Erythroblast (primary cell): ENCODE data around the gene NOS1AP.

Source experiments
- GATA1 ChIP-seq: IDR thresholded peaks from 2 replicates; pipeline ENCODE4 v1.6.1; 2011; ENCODE audit warnings: low read depth, mild to moderate bottlenecking, control low read depth, low read length, moderate library complexity
- POLR2A ChIP-seq: IDR thresholded peaks from 2 replicates; pipeline ENCODE4 v1.6.1; 2011; ENCODE audit warnings: mild to moderate bottlenecking, low read length

DNA sequence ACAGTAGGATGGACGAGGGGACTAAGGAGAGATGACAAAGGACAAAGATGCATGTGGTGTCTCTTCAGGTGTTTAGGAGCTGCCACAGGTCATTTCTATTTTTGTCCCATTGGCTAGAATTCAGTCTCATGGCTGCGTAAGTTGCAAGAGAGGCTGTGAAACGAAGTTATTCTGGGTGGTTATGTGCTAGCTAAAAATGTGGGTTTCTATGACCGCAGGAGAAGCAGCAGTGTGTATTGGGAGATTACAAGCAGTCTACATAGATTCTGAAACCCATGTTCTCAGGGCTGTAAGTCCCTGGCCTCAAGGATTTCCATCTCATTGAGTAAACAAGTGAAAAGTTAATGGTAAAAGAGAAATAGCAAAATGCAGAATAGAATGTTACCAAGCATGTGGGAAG is 196.5 kb downstream of the NOS1AP start:
- TF ChIP-seq POLR2A (no peak), GATA1 (no peak)
